ENCODE data around the gene THEMIS.
A peak's percentile ranks its signal among the peaks of the same experiment; 100 is the strongest.

THEMIS gene

GRCh38 chr6:127860723-127861122, 40.1 kb downstream of the THEMIS start:
- DNase-seq (ENCODE audit: low read depth in 4 of 4, low spot score in 1 of 4) = no peak

- no peak for DNase-seq (ENCODE audit: low read depth in 4 of 4, low spot score in 1 of 4)
Measured at GRCh38 chr6:127859956-127860355, 40.9 kb downstream of the THEMIS start.

- no peak for DNase-seq (ENCODE audit: low read depth in 4 of 4, low spot score in 1 of 4)
Measured at GRCh38 chr6:127858727-127859391, 42.0 kb downstream of the THEMIS start.

GRCh38 chr6:127857051-127857637, 43.7 kb downstream of the THEMIS start:
- no peak for DNase-seq (ENCODE audit: low read depth in 4 of 4, low spot score in 1 of 4)

- peak in 1 of 4 experiments; percentile 10 for DNase-seq (ENCODE audit: low read depth in 4 of 4, low spot score in 1 of 4)
Measured at GRCh38 chr6:127855542-127856159, 45.2 kb downstream of the THEMIS start.

GRCh38 chr6:127854009-127854408, 46.8 kb downstream of the THEMIS start:
- DNase-seq (ENCODE audit: low read depth in 4 of 4, low spot score in 1 of 4) = no peak

GRCh38 chr6:127851197-127851596, 49.7 kb downstream of the THEMIS start:
- no peak for DNase-seq (ENCODE audit: low read depth in 4 of 4, low spot score in 1 of 4)

- DNase-seq (ENCODE audit: low read depth in 4 of 4, low spot score in 1 of 4) = no peak
Measured at GRCh38 chr6:127845242-127845641, 55.6 kb downstream of the THEMIS start.

- DNase-seq (ENCODE audit: low read depth in 4 of 4, low spot score in 1 of 4) = no peak
Measured at GRCh38 chr6:127844529-127844928, 56.3 kb downstream of the THEMIS start.

- no peak for DNase-seq (ENCODE audit: low read depth in 4 of 4, low spot score in 1 of 4)
Measured at GRCh38 chr6:127843582-127843981, 57.3 kb downstream of the THEMIS start.

- DNase-seq (ENCODE audit: low read depth in 4 of 4, low spot score in 1 of 4) = no peak
Measured at GRCh38 chr6:127842562-127842961, 58.3 kb downstream of the THEMIS start.

- no peak for DNase-seq (ENCODE audit: low read depth in 4 of 4, low spot score in 1 of 4)
Measured at GRCh38 chr6:127841811-127842210, 59.0 kb downstream of the THEMIS start.

- no peak for DNase-seq (ENCODE audit: low read depth in 4 of 4, low spot score in 1 of 4)
Measured at GRCh38 chr6:127834136-127834535, 66.7 kb downstream of the THEMIS start.

GRCh38 chr6:127833336-127833735, 67.5 kb downstream of the THEMIS start:
- no peak for DNase-seq (ENCODE audit: low read depth in 4 of 4, low spot score in 1 of 4)

GRCh38 chr6:127832381-127832780, 68.5 kb downstream of the THEMIS start:
- DNase-seq (ENCODE audit: low read depth in 4 of 4, low spot score in 1 of 4) = no peak

- DNase-seq (ENCODE audit: low read depth in 4 of 4, low spot score in 1 of 4) = no peak
Measured at GRCh38 chr6:127824061-127824460, 76.8 kb downstream of the THEMIS start.

GRCh38 chr6:127821431-127821830, 79.4 kb downstream of the THEMIS start:
- no peak for DNase-seq (ENCODE audit: low read depth in 4 of 4, low spot score in 1 of 4)

GRCh38 chr6:127818149-127818548, 82.7 kb downstream of the THEMIS start:
- DNase-seq (ENCODE audit: low read depth in 4 of 4, low spot score in 1 of 4) = no peak

- no peak for DNase-seq (ENCODE audit: low read depth in 4 of 4, low spot score in 1 of 4)
Measured at GRCh38 chr6:127816643-127817042, 84.2 kb downstream of the THEMIS start.

- no peak for DNase-seq (ENCODE audit: low read depth in 4 of 4, low spot score in 1 of 4)
Measured at GRCh38 chr6:127813699-127814027, 87.2 kb downstream of the THEMIS start.

GRCh38 chr6:127812985-127813698, 87.7 kb downstream of the THEMIS start:
- DNase-seq (ENCODE audit: low read depth in 4 of 4, low spot score in 1 of 4) = no peak

GRCh38 chr6:127811900-127812570, 88.8 kb downstream of the THEMIS start:
- DNase-seq (ENCODE audit: low read depth in 4 of 4, low spot score in 1 of 4) = no peak

Data from stimulated activated CD4-positive, alpha-beta T cell treated with anti-CD3 and anti-CD28 coated beads, Interleukin-1b, Interleukin-23, amount 100 ng/mL, for 24 hours (primary cell).